ENCODE results near the gene ANKRD40.

DNA sequence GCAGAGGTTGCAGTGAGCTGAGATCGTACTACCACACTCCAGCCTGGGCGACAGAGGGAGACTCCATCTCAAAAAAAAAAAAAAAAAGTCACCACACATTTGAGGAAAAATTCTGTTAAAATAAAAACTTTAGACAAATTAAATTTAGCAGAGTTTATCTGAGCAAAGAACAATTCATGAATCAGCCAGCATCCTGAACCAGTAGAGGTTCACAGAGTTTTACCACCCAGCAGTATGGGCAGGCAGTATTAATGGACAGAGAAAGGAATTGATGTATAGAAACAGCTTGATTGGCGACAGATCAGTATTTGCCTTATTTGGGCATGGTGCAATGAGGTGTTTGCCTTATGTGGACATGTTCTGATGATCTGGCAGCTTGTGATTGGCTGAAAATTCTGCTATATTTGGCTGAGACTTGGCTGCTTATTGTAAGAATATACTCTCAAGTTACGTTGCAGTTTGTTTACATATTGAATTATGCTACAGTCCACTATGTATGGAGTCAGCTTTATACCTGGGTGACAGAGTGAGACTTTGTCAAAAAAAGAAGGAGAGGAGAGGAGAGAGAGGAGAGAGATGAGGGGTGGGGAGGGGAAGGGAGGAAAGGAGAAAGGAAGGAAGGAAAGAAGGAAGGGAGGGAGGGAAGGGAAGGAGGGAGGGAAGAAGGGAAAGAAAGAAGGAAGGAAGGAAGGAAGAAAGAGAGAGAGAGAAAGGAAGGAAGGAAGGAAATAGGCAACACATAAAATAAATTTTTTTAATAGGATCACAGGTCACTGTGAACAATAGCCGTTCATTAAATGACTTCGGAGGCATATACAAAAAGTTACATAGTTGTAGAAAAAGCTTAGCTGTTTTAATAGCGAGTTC lies 58.4 kb downstream of the ANKRD40 start:
- no peak for TF ChIP-seq CTCF (IDR thresholded peaks at IDR 0.05; ENCODE audit: low read depth, low read length, missing input control)
- no peak for TF ChIP-seq GABPA (IDR thresholded peaks at IDR 0.05 in 1 of 2, conservative IDR thresholded peaks at IDR 0.05 in 1 of 2)
- no peak for TF ChIP-seq REST (IDR thresholded peaks at IDR 0.05)
- no peak for TF ChIP-seq RAD21 (IDR thresholded peaks at IDR 0.05)
- TF ChIP-seq, protein P1, sequence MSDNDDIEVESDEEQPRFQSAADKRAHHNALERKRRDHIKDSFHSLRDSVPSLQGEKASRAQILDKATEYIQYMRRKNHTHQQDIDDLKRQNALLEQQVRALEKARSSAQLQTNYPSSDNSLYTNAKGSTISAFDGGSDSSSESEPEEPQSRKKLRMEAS (IDR thresholded peaks at IDR 0.05), result no peak
- TF ChIP-seq ZBTB33 (IDR thresholded peaks at IDR 0.05), result no peak
- TF ChIP-seq JUND (IDR thresholded peaks at IDR 0.05), result no peak
- no peak for TF ChIP-seq ATF3 (IDR thresholded peaks at IDR 0.05)
- TF ChIP-seq SP1 (IDR thresholded peaks at IDR 0.05), result no peak

Measured in liver (tissue), 3 donors.